Lower leg skin (tissue), 3 donors: ENCODE measurements around the gene DSTN.

Experiments
- POLR2A ChIP-seq, 2 donors: fragments of 450-650 bp; IDR thresholded peaks; one replicate each; pipeline ENCODE4 v1.6.1; 2016 to 2017; ENCODE audit warnings: antibody characterized with exemption in 2 of 2, mild to moderate bottlenecking in 1 of 2, moderate library complexity in 1 of 2
- TF ChIP-seq, protein P1 (sequence below), 3 donors: fragments of 450-650 bp; IDR thresholded peaks; one replicate each; pipeline ENCODE4 v1.5.1; 2016; ENCODE audit warnings: antibody characterized with exemption in 3 of 3, mild to moderate bottlenecking in 3 of 3, moderate library complexity in 2 of 3

DNA sequence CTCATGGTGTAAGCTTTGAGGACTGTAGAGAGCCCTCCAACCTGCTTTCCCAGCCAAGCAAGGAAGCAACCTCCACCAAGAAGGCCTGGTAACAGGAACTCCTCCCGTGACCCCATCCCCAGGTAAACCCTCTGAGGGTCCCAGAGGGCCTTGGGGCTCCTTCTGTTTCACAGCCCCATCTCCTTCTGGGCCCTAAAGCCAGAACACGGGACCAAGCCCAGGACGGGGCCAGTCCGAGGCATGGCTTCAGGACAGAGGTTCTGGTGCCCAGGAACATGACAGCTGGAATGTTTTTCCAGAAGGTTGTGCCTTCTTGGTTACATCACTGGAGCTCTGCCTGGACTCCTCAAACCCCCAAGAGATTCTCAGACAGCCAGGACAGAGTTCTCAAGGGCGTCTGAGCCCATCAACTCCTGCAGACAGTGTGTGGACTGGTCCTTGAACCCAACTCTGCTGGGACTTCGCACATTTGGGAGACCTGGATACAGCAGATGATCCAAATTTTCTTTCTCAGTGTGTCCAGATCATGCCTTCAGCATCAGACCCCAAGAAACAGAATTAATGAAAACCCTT, 69.0 kb downstream of the DSTN start:
- TF ChIP-seq, protein P1, sequence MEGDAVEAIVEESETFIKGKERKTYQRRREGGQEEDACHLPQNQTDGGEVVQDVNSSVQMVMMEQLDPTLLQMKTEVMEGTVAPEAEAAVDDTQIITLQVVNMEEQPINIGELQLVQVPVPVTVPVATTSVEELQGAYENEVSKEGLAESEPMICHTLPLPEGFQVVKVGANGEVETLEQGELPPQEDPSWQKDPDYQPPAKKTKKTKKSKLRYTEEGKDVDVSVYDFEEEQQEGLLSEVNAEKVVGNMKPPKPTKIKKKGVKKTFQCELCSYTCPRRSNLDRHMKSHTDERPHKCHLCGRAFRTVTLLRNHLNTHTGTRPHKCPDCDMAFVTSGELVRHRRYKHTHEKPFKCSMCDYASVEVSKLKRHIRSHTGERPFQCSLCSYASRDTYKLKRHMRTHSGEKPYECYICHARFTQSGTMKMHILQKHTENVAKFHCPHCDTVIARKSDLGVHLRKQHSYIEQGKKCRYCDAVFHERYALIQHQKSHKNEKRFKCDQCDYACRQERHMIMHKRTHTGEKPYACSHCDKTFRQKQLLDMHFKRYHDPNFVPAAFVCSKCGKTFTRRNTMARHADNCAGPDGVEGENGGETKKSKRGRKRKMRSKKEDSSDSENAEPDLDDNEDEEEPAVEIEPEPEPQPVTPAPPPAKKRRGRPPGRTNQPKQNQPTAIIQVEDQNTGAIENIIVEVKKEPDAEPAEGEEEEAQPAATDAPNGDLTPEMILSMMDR (IDR thresholded peaks at IDR 0.05), result no peak
- no peak for TF ChIP-seq POLR2A (IDR thresholded peaks at IDR 0.05)
